GM19099 (cell line): ENCODE data around the gene CCNA1.

Experiments
- POLR2A ChIP-seq: IDR thresholded peaks from 3 replicates; pipeline ENCODE4 v1.6.1; 2011; ENCODE audit warnings: low read depth; ENCODE audit not compliant: insufficient read length; ENCODE audit errors: extremely low read depth

Gene CCNA1

GRCh38 chr13:36432106-36432544 is at the start of gene CCNA1:
CCNA1 (plus strand) TSS chr13:36432495; CDS start chr13:36433057, 562 bp downstream.
- no peak for TF ChIP-seq POLR2A

GRCh38 chr13:36385489-36385888 is 46.8 kb upstream of the CCNA1 start:
- no peak for TF ChIP-seq POLR2A

- TF ChIP-seq POLR2A: no peak
Observed at GRCh38 chr13:36395280-36395679, 37.0 kb upstream of the CCNA1 start.

- no peak for TF ChIP-seq POLR2A
Observed at GRCh38 chr13:36405151-36405550, 27.1 kb upstream of the CCNA1 start.

- TF ChIP-seq POLR2A: no peak
Observed at GRCh38 chr13:36412736-36413135, 19.6 kb upstream of the CCNA1 start.

- no peak for TF ChIP-seq POLR2A
Observed at GRCh38 chr13:36413161-36413560, 19.1 kb upstream of the CCNA1 start.

- TF ChIP-seq POLR2A: no peak
Observed at GRCh38 chr13:36414461-36414860, 17.8 kb upstream of the CCNA1 start.

GRCh38 chr13:36417331-36417730 is 15.0 kb upstream of the CCNA1 start:
- TF ChIP-seq POLR2A: no peak

- TF ChIP-seq POLR2A: no peak
Observed at GRCh38 chr13:36418022-36418805, 14.1 kb upstream of the CCNA1 start.

- no peak for TF ChIP-seq POLR2A
Observed at GRCh38 chr13:36420437-36420891, 11.8 kb upstream of the CCNA1 start.

GRCh38 chr13:36421447-36421846 is 10.8 kb upstream of the CCNA1 start:
- TF ChIP-seq POLR2A: no peak

- no peak for TF ChIP-seq POLR2A
Observed at GRCh38 chr13:36428086-36428485, 4.2 kb upstream of the CCNA1 start.

GRCh38 chr13:36430247-36431203 is 1.8 kb upstream of the CCNA1 start:
- TF ChIP-seq POLR2A: no peak

GRCh38 chr13:36431204-36432105 is 840 bp upstream of the CCNA1 start:
- TF ChIP-seq POLR2A: no peak

- TF ChIP-seq POLR2A: no peak
Observed at GRCh38 chr13:36436811-36437210, 4.5 kb downstream of the CCNA1 start.
